Ishikawa (cell line): ENCODE data around the gene ZFP3.

Experiments
- CEBPB ChIP-seq: IDR thresholded peaks from 2 replicates; pipeline ENCODE4 v1.6.1; 2012
- CREB1 ChIP-seq: IDR thresholded peaks from 2 replicates; pipeline ENCODE4 v1.6.1; 2012; ENCODE audit warnings: low read depth
- EGR1 ChIP-seq: IDR thresholded peaks from 2 replicates; pipeline ENCODE4 v1.6.1; 2012
- EP300 ChIP-seq: IDR thresholded peaks from 2 replicates; pipeline ENCODE4 v1.6.1; 2012; ENCODE audit warnings: borderline replicate concordance
- FOXM1 ChIP-seq: IDR thresholded peaks from 2 replicates; pipeline ENCODE4 v1.6.1; 2012; ENCODE audit warnings: low read depth, borderline replicate concordance
- MAX ChIP-seq: IDR thresholded peaks from 2 replicates; pipeline ENCODE4 v1.6.1; 2012
- NFIC ChIP-seq: IDR thresholded peaks from 2 replicates; pipeline ENCODE4 v1.6.1; 2012
- RAD21 ChIP-seq: IDR thresholded peaks from 2 replicates; pipeline ENCODE4 v1.6.1; 2012; ENCODE audit warnings: low read depth
- REST ChIP-seq: IDR thresholded peaks from 2 replicates; pipeline ENCODE4 v1.6.1; 2012; ENCODE audit warnings: low read depth, mild to moderate bottlenecking
- TAF1 ChIP-seq: IDR thresholded peaks from 2 replicates; pipeline ENCODE4 v1.6.1; 2012; ENCODE audit warnings: low read depth, mild to moderate bottlenecking
- TCF12 ChIP-seq: IDR thresholded peaks from 2 replicates; pipeline ENCODE4 v1.6.1; 2012; ENCODE audit warnings: low read depth
- TEAD4 ChIP-seq: IDR thresholded peaks from 2 replicates; pipeline ENCODE4 v1.6.1; 2012
- USF1 ChIP-seq: IDR thresholded peaks from 2 replicates; pipeline ENCODE4 v1.6.1; 2012
- YY1 ChIP-seq: IDR thresholded peaks from 2 replicates; pipeline ENCODE4 v1.6.1; 2012; ENCODE audit warnings: low read depth
- ZBTB7A ChIP-seq: IDR thresholded peaks from 2 replicates; pipeline ENCODE4 v1.6.1; 2012; ENCODE audit warnings: low read depth

The ZFP3 gene

GRCh38 chr17:5044630-5045029, 33.6 kb upstream of the ZFP3 start:
- TF ChIP-seq RAD21 (no peak), TAF1 (no peak), USF1 (no peak), TCF12 (no peak), REST (no peak), FOXM1 (no peak), EP300 (no peak), EGR1 (no peak), NFIC (no peak), CEBPB (no peak), MAX (no peak), ZBTB7A (no peak), YY1 (no peak), CREB1 (no peak), TEAD4 (no peak)

- TF ChIP-seq NFIC (no peak), TCF12 (no peak), RAD21 (no peak), REST (no peak), TAF1 (no peak), MAX (no peak), ZBTB7A (no peak), TEAD4 (no peak), CREB1 (no peak), EP300 (no peak), YY1 (no peak)
These were observed 32.8 kb upstream of the ZFP3 start for GRCh38 chr17:5045496-5045895.

- no peak for TF ChIP-seq MAX
- TF ChIP-seq TEAD4: no peak
- TF ChIP-seq NFIC: no peak
- no peak for TF ChIP-seq RAD21
- TF ChIP-seq USF1: no peak
- no peak for TF ChIP-seq CEBPB
- TF ChIP-seq REST: no peak
- no peak for TF ChIP-seq TAF1
- no peak for TF ChIP-seq YY1
- no peak for TF ChIP-seq FOXM1
- TF ChIP-seq EGR1: no peak
- TF ChIP-seq CREB1: no peak
- no peak for TF ChIP-seq TCF12
- no peak for TF ChIP-seq ZBTB7A
- TF ChIP-seq EP300: no peak
These were observed 30.8 kb upstream of the ZFP3 start for GRCh38 chr17:5047446-5047845.

GRCh38 chr17:5049314-5049841, 28.9 kb upstream of the ZFP3 start:
- TF ChIP-seq RAD21 (no peak), REST (no peak), USF1 (no peak), TEAD4 (no peak), NFIC (no peak), MAX (no peak), CEBPB (no peak), YY1 (no peak), TAF1 (no peak), EP300 (no peak)
